Left lung (tissue), 10 donors: Measurements from ENCODE around the gene KCNQ1OT1. TPM values are rescaled to one million over a fixed set of nuclear protein-coding genes. Genes with fewer than 3 reads are reported as not detected.
A peak's percentile ranks its signal among the peaks of the same experiment; 100 is the strongest.

ENCODE experiments used
- ATAC-seq: fragments of 200-7000 bp; cut with Tn5 transposase; one replicate; pipeline ENCODE4 v1.9.1; 2020; ENCODE audit warnings: moderate library complexity
- DNase-seq, 4 donors: peaks; one replicate each; pipeline ENCODE4 v3.0.0-alpha.2; 2013 to 2020
- H3K27ac ChIP-seq, 2 donors: fragments of 200-600 bp; sonication (generic) in 1 of 2; one replicate each; pipeline versions ENCODE4 v1.5.0 to v1.8.0; 2020 to 2021
- H3K27me3 ChIP-seq, 2 donors: fragments of 200-600 bp; sonication (generic) in 1 of 2; one replicate each; pipeline versions ENCODE4 v1.5.0 to v1.8.0; 2020 to 2021
- H3K36me3 ChIP-seq, 2 donors: fragments of 200-600 bp; sonication (generic) in 1 of 2; one replicate each; pipeline versions ENCODE4 v1.5.0 to v1.8.0; 2020 to 2021
- H3K4me1 ChIP-seq, 2 donors: fragments of 200-600 bp; one replicate each; pipeline ENCODE4 v1.8.0; 2021
- H3K4me3 ChIP-seq, 2 donors: fragments of 200-600 bp; sonication (generic) in 1 of 2; one replicate each; pipeline versions ENCODE4 v1.5.0 to v1.8.0; 2020 to 2021; ENCODE audit warnings: mild to moderate bottlenecking in 1 of 2
- H3K9me3 ChIP-seq, 2 donors: fragments of 200-600 bp; sonication (generic) in 1 of 2; one replicate each; pipeline versions ENCODE4 v1.5.0 to v1.8.0; 2020 to 2021
- intact Hi-C, 2 donors: fragments of 100-400 bp; cut with DNase I; formaldehyde crosslinking; loops; one replicate each; pipeline versions ENCODE4 v1.11.2 to v1.14.2; 2022
- polyA plus RNA-seq, 6 donors: library from polyadenylated mRNA; unstranded; fragments of 120-200 nt; gene quantifications; one replicate each; pipeline ENCODE4 v1.2.1, GENCODE V29; 2013; ENCODE audit not compliant: insufficient read length in 6 of 6
- total RNA-seq, 2 donors: library from RNA; stranded (reverse); fragmentation: NEBNext Ultra II Directional; extraction: Animal tissue kit (Norgen Biotek cat#: 25700); gene quantifications; one replicate each; pipeline ENCODE4 v1.2.1, GENCODE V29; 2021
- TF ChIP-seq, protein P1 (sequence below), 2 donors: fragments of 200-600 bp; sonication (generic) in 1 of 2; IDR thresholded peaks; one replicate each; pipeline versions ENCODE4 v1.5.0 to v1.8.0; 2021; ENCODE audit warnings: antibody characterized with exemption in 2 of 2
- donor health status: DM: no; HTN: yes; CAD: no.
- donor health status: DM: no; HTN: no; CAD: no.

KCNQ1OT1 gene
- total and polyA plus RNA-seq, 8 donors: 1.9 to 2.9 (median 2.7) TPM

GRCh38 chr11:2670541-2671100, 29.2 kb downstream of the KCNQ1OT1 start:
- no peak for ATAC-seq
- no peak overlapping the region for H3K27ac ChIP-seq
- H3K36me3 ChIP-seq: no peaks in the 10 kb centered on the region
- H3K27me3 ChIP-seq: no peaks in the 10 kb centered on the region
- H3K9me3 ChIP-seq: no peaks in the 10 kb centered on the region
- TF ChIP-seq, protein P1, sequence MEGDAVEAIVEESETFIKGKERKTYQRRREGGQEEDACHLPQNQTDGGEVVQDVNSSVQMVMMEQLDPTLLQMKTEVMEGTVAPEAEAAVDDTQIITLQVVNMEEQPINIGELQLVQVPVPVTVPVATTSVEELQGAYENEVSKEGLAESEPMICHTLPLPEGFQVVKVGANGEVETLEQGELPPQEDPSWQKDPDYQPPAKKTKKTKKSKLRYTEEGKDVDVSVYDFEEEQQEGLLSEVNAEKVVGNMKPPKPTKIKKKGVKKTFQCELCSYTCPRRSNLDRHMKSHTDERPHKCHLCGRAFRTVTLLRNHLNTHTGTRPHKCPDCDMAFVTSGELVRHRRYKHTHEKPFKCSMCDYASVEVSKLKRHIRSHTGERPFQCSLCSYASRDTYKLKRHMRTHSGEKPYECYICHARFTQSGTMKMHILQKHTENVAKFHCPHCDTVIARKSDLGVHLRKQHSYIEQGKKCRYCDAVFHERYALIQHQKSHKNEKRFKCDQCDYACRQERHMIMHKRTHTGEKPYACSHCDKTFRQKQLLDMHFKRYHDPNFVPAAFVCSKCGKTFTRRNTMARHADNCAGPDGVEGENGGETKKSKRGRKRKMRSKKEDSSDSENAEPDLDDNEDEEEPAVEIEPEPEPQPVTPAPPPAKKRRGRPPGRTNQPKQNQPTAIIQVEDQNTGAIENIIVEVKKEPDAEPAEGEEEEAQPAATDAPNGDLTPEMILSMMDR (IDR thresholded peaks at IDR 0.05): no peak
- no peak overlapping the region for H3K4me3 ChIP-seq
- H3K4me1 ChIP-seq: peaks cover 0 to 4% of the 10 kb centered on the region in 2 donors
- intact Hi-C loops: no loop called here
- no peak for DNase-seq

DNA sequence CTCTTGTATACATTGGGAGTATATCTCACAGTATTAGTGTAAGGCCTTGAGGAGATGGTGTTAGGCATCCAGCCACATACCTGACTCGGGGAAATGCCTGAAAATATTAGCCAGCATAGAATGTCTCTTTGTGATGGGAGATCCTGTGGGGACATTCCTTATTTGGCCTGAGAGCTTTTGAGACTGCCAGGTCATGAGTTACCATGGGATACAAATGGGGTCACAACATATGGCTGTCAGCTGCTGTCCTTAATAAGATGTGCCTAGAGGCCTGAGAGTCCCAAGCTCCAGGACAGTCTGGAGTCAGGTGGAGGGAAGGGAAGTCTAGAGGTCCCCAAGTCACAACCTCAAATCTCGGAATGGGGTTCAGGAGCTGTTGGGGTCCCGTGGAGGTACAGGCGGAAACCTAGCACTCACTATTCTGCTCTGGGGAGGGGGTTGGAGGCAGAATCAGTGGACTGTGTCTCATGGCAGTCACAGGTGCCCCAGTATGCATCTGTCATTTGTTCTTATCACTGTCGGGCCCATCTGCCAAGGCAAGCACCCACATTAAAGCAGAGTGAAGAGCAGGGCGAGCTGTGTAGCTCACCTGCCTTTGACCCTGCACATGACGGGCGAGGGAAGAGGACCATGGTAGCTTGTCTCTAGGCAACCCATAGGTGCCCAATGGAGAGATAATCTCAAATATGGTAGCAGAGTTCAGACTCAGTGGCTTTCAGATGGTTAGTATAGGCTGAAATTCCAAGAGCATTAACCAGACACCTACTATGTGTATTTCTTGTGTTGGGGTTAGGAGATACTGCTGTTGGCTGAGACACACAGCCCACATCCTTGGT, 29.9 kb downstream of the KCNQ1OT1 start:
- H3K4me1 ChIP-seq: peaks cover 0 to 3% of the 10 kb centered on the region in 2 donors
- no peak overlapping the region for H3K27ac ChIP-seq
- no peak overlapping the region for H3K4me3 ChIP-seq
- H3K36me3 ChIP-seq: no peaks in the 10 kb centered on the region
- ATAC-seq (no peak), DNase-seq (no peak)
- TF ChIP-seq, protein P1 (IDR thresholded peaks at IDR 0.05): no peak
- no peaks in the 10 kb centered on the region for H3K9me3 ChIP-seq
- intact Hi-C loops: no loop called here
- H3K27me3 ChIP-seq: no peaks in the 10 kb centered on the region

DNA sequence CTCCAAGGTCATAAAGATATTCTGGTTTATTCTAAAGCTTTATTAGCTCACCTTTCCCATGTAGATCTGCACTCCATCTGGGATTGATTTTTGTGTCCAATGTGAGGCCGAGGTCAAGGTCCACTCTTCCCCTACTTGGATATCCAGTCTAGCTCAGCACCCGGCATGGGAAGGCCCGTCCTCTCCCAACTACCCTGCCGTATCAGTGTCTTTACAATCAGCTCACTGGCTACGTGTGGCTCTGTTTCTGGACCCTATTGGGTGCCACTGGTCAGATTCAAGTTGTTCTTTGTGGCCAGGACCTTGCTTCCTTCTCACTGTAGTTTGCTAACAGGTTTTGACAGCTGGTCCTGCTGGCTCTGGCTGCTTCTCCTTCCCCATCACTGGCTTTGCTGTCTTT, 30.9 kb downstream of the KCNQ1OT1 start:
- Histone ChIP-seq H3K4me1 (no peaks in the 10 kb centered on the region), H3K4me3 (no peak overlapping the region), H3K27me3 (no peaks in the 10 kb centered on the region), H3K9me3 (no peaks in the 10 kb centered on the region), H3K36me3 (peaks cover 0 to under 1% of the 10 kb centered on the region in 2 donors), H3K27ac (no peak overlapping the region)
- ATAC-seq (no peak), DNase-seq (no peak)
- TF ChIP-seq, protein P1 (IDR thresholded peaks at IDR 0.05): no peak
- intact Hi-C loops: no loop called here

GRCh38 chr11:2667940-2668339, 31.9 kb downstream of the KCNQ1OT1 start:
- Histone ChIP-seq H3K27ac (no peak overlapping the region), H3K27me3 (no peaks in the 10 kb centered on the region), H3K9me3 (no peaks in the 10 kb centered on the region), H3K4me3 (no peak overlapping the region), H3K36me3 (peaks cover 0 to 10% of the 10 kb centered on the region in 2 donors), H3K4me1 (no peaks in the 10 kb centered on the region)
- intact Hi-C loops: no loop called here
- ATAC-seq: no peak
- no peak for DNase-seq
- TF ChIP-seq, protein P1 (IDR thresholded peaks at IDR 0.05): no peak

DNA sequence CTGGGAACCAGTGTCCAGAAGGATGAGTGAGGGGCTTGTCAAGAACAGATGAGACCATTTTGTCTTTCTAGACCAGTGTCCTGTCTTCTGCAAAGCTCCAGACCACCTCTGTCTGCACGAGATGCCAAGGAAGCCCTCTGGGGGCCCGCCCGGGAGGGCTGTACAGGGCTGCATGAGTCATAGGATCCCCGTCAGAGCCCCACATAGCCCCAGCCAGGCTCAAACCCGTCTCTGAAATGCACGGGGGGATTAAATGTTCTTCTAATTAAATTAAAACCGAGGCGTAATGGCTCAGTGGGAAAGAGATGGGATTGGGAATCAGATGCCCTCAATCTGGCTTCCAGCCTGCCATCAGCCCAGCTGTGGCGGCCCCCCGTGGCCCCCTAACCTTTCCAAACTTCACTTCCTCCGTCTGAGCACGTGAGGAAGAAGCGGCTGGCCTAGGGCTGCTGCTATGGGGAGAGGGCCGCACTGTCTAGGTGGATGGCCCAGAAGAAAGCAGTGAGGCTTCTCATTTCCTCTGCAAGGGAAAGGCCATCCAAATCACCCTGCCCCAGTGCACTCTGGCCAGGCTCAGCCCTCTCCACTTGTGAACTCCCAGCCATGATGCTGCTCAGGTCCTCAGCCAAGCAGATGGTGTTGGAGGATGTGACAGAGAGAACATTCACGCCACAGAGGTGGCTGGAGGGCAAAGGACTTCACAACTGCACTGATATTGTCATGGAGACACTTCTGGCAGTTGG, 32.8 kb downstream of the KCNQ1OT1 start:
- DNase-seq: peak in 1 of 4 donors; percentile 29
- H3K4me1 ChIP-seq: no peaks in the 10 kb centered on the region
- intact Hi-C loops: no loop called here
- H3K27ac ChIP-seq: no peak overlapping the region
- no peak for ATAC-seq
- TF ChIP-seq, protein P1 (IDR thresholded peaks at IDR 0.05): no peak
- H3K9me3 ChIP-seq: no peaks in the 10 kb centered on the region
- H3K4me3 ChIP-seq: no peak overlapping the region
- peaks cover 0 to 17% of the 10 kb centered on the region in 2 donors for H3K36me3 ChIP-seq
- H3K27me3 ChIP-seq: no peaks in the 10 kb centered on the region
